ENCODE data around the gene UBA7.
"Not testable (repeated sequence)": the region's sequence is repeated elsewhere in the genome, so short reads cannot be mapped to it uniquely, and the experiment has no call there.

UBA7 gene

GRCh38 chr3:49813497-49814174 lies at the start of gene UBA7:
UBA7 (minus strand) TSS chr3:49813953; CDS start chr3:49813787, 166 bp downstream.
- no peak for DNase-seq (ENCODE audit: low read depth in 2 of 2)

- no peak for DNase-seq (ENCODE audit: low read depth in 2 of 2)
These were observed 46.0 kb upstream of the UBA7 start for GRCh38 chr3:49859576-49860305.

GRCh38 chr3:49856181-49857005 lies 42.6 kb upstream of the UBA7 start, which contains the start of gene TRAIP:
TRAIP (minus strand) TSS chr3:49856564; CDS start chr3:49856453, 111 bp downstream.
- DNase-seq (ENCODE audit: low read depth in 2 of 2) = peak; percentile 90 to 94

- DNase-seq (ENCODE audit: low read depth in 2 of 2) = no peak
These were observed 41.9 kb upstream of the UBA7 start for GRCh38 chr3:49855662-49856061.

- DNase-seq (ENCODE audit: low read depth in 2 of 2) = no peak
These were observed 31.9 kb upstream of the UBA7 start for GRCh38 chr3:49845694-49846093.

GRCh38 chr3:49844464-49845183 lies 30.9 kb upstream of the UBA7 start:
- no peak for DNase-seq (ENCODE audit: low read depth in 2 of 2)

- DNase-seq (ENCODE audit: low read depth in 2 of 2) = no peak
These were observed 29.2 kb upstream of the UBA7 start for GRCh38 chr3:49842843-49843517.

- DNase-seq (ENCODE audit: low read depth in 2 of 2) = no peak
These were observed 28.1 kb upstream of the UBA7 start for GRCh38 chr3:49841806-49842205.

- peak in 1 of 2 donors; percentile 4 for DNase-seq (ENCODE audit: low read depth in 2 of 2)
These were observed 27.5 kb upstream of the UBA7 start for GRCh38 chr3:49841126-49841696.

GRCh38 chr3:49840388-49840787 lies 26.6 kb upstream of the UBA7 start:
- DNase-seq (ENCODE audit: low read depth in 2 of 2) = no peak

GRCh38 chr3:49839193-49839809 lies 25.5 kb upstream of the UBA7 start:
- DNase-seq (ENCODE audit: low read depth in 2 of 2) = peak; percentile 51 to 66

GRCh38 chr3:49831341-49831740 lies 17.6 kb upstream of the UBA7 start:
- DNase-seq (ENCODE audit: low read depth in 2 of 2) = no peak

- DNase-seq (ENCODE audit: low read depth in 2 of 2) = no peak
These were observed 12.3 kb upstream of the UBA7 start for GRCh38 chr3:49826016-49826415.

- not testable (repeated sequence) for DNase-seq (ENCODE audit: low read depth in 2 of 2)
These were observed 9.4 kb upstream of the UBA7 start for GRCh38 chr3:49823131-49823530.

GRCh38 chr3:49812916-49813496 lies 747 bp downstream of the UBA7 start:
- DNase-seq (ENCODE audit: low read depth in 2 of 2) = no peak

- DNase-seq (ENCODE audit: low read depth in 2 of 2) = no peak
These were observed 6.2 kb downstream of the UBA7 start for GRCh38 chr3:49807431-49808114.

- DNase-seq (ENCODE audit: low read depth in 2 of 2) = no peak
These were observed 6.9 kb downstream of the UBA7 start for GRCh38 chr3:49806850-49807249.

GRCh38 chr3:49805897-49806701 lies 7.7 kb downstream of the UBA7 start:
- no peak for DNase-seq (ENCODE audit: low read depth in 2 of 2)
